IMR-90 (cell line): ENCODE data around the gene ATXN1. TPM values are rescaled to one million over a fixed set of nuclear protein-coding genes. Genes with fewer than 3 reads are reported as not detected.

Experiments used
- ATAC-seq: fragments of 200-7000 bp; cut with Tn5 transposase; 2 replicates; pipeline ENCODE4 v1.9.1; 2020; ENCODE audit warnings: low read depth, mild to moderate bottlenecking, moderate library complexity
- BruUV-seq: library from RNA; stranded (reverse); fragments of 400-500 nt; replicated peaks from 2 replicates; lab custom pipeline; 2021; lab: Mats Ljungman, UMichigan
- CTCF ChIA-PET: fragments of 300-600 bp; formaldehyde crosslinking; extraction: SDS; loops from one replicate; lab custom pipeline; 2021; ENCODE audit warnings: antibody characterized with exemption; lab: Yijun Ruan, JAX
- POLR2A ChIA-PET: fragments of 300-600 bp; sonication (Branson Sonifier 250); formaldehyde crosslinking; loops from one replicate; lab custom pipeline; 2022; ENCODE audit warnings: antibody characterized with exemption; ENCODE audit not compliant: unreplicated experiment; lab: Charles Lee
- DNase-seq: peaks from one replicate; pipeline ENCODE4 v3.0.0; 2013
- H2AFZ ChIP-seq: replicated peaks from 2 replicates; pipeline ENCODE3; 2013; ENCODE audit warnings: low read length, mild to moderate bottlenecking; ENCODE audit not compliant: poor library complexity
- H2AK5ac ChIP-seq: 2 replicates; pipeline ENCODE4 v1.6.1; 2013; ENCODE audit warnings: low read depth, low read length, inconsistent platforms
- H2AK9ac ChIP-seq: replicated peaks from 2 replicates; pipeline ENCODE3; 2013; ENCODE audit warnings: mild to moderate bottlenecking, low read depth, low read length, moderate library complexity; ENCODE audit not compliant: poor library complexity
- H2BK120ac ChIP-seq: 2 replicates; pipeline ENCODE4 v1.6.1; 2013; ENCODE audit warnings: low read depth, low read length, inconsistent platforms
- H2BK15ac ChIP-seq: 3 replicates; pipeline ENCODE4 v1.6.1; 2013; ENCODE audit warnings: low read depth, low read length, inconsistent platforms
- H2BK20ac ChIP-seq: 2 replicates; pipeline ENCODE4 v1.6.1; 2013; ENCODE audit warnings: low read depth, mild to moderate bottlenecking, inconsistent platforms, low read length, moderate library complexity
- H2BK5ac ChIP-seq: 2 replicates; pipeline ENCODE4 v1.6.1; 2013; ENCODE audit warnings: mild to moderate bottlenecking, low read depth, low read length, inconsistent platforms; ENCODE audit not compliant: poor library complexity, severe bottlenecking
- H3K14ac ChIP-seq: replicated peaks from 2 replicates; pipeline ENCODE4 v1.6.1; 2013; ENCODE audit warnings: low read depth, low read length, inconsistent platforms
- H3K18ac ChIP-seq: 2 replicates; pipeline ENCODE4 v1.6.1; 2013; ENCODE audit warnings: low read depth, low read length, control low read depth
- H3K23ac ChIP-seq: 2 replicates; pipeline ENCODE4 v1.6.1; 2013; ENCODE audit warnings: low read depth, low read length, inconsistent platforms
- H3K27ac ChIP-seq: 2 replicates; pipeline ENCODE4 v1.5.1; 2013; ENCODE audit warnings: mild to moderate bottlenecking, control low read depth, low read length; ENCODE audit not compliant: insufficient read depth
- H3K27me3 ChIP-seq: 2 replicates; pipeline ENCODE4 v1.6.1; 2013; ENCODE audit warnings: low read length; ENCODE audit not compliant: control insufficient read depth, insufficient read depth
- H3K36me3 ChIP-seq: 2 replicates; pipeline ENCODE4 v1.6.1; 2013; ENCODE audit warnings: low read length, mixed read lengths; ENCODE audit not compliant: control insufficient read depth, insufficient read depth
- H3K4ac ChIP-seq: 2 replicates; pipeline ENCODE4 v1.6.1; 2013; ENCODE audit warnings: low read depth, low read length, inconsistent platforms
- H3K4me1 ChIP-seq: 2 replicates; pipeline ENCODE4 v1.6.1; 2013; ENCODE audit warnings: low read length, mixed read lengths; ENCODE audit not compliant: control insufficient read depth, insufficient read depth
- H3K4me2 ChIP-seq: 2 replicates; pipeline ENCODE4 v1.6.1; 2013; ENCODE audit warnings: low read depth, mild to moderate bottlenecking, control low read depth, low read length, moderate library complexity
- H3K4me3 ChIP-seq: 2 replicates; pipeline ENCODE4 v1.5.1; 2013; ENCODE audit warnings: low read depth, mild to moderate bottlenecking, control low read depth, low read length, moderate library complexity; ENCODE audit not compliant: insufficient read depth
- H3K56ac ChIP-seq: 2 replicates; pipeline ENCODE4 v1.6.1; 2013; ENCODE audit warnings: low read length, inconsistent platforms; ENCODE audit not compliant: insufficient read depth; ENCODE audit errors: extremely low read depth
- H3K79me1 ChIP-seq, 2 experiments: 2 replicates each; pipeline ENCODE4 v1.6.1; 2013; ENCODE audit warnings: low read length in 2 of 2, inconsistent platforms in 1 of 2, low read depth in 1 of 2
- H3K9ac ChIP-seq: 2 replicates; pipeline ENCODE4 v1.6.1; 2013; ENCODE audit warnings: low read depth, low read length, control low read depth
- H3K9me1 ChIP-seq: 2 replicates; pipeline ENCODE4 v1.6.1; 2013; ENCODE audit warnings: low read length, inconsistent platforms; ENCODE audit not compliant: insufficient read depth
- H3K9me3 ChIP-seq: 2 replicates; pipeline ENCODE4 v1.6.1; 2013; ENCODE audit warnings: low read length; ENCODE audit not compliant: control insufficient read depth, insufficient read depth
- H4K20me1 ChIP-seq: 2 replicates; pipeline ENCODE4 v1.6.1; 2013; ENCODE audit warnings: low read length, inconsistent platforms; ENCODE audit not compliant: insufficient read depth
- H4K5ac ChIP-seq: 2 replicates; pipeline ENCODE4 v1.6.1; 2013; ENCODE audit warnings: mild to moderate bottlenecking, low read depth, low read length, control low read depth
- H4K8ac ChIP-seq, 2 experiments: 2 replicates each; pipeline ENCODE4 v1.6.1; 2013; ENCODE audit warnings: low read depth in 2 of 2, low read length in 2 of 2, control low read depth in 1 of 2, inconsistent platforms in 1 of 2
- H4K91ac ChIP-seq: 2 replicates; pipeline ENCODE4 v1.6.1; 2013; ENCODE audit warnings: low read depth, low read length, inconsistent platforms; ENCODE audit not compliant: insufficient read depth
- BHLHE40 ChIP-seq: fragments of 150-350 bp; IDR thresholded peaks from 2 replicates; pipeline ENCODE4 v1.6.1; 2016; ENCODE audit warnings: mild to moderate bottlenecking, low read depth, low read length
- CEBPB ChIP-seq: IDR thresholded peaks from 2 replicates; pipeline ENCODE4 v1.6.1; 2012; ENCODE audit warnings: low read depth, low read length, improper control_type of control experiment
- CHD1 ChIP-seq: IDR thresholded peaks from 2 replicates; pipeline ENCODE4 v1.6.1; 2012; ENCODE audit warnings: low read depth, low read length, improper control_type of control experiment
- CTCF ChIP-seq: conservative IDR thresholded peaks from 2 replicates; pipeline ENCODE4 v1.5.1; 2012; ENCODE audit warnings: mild to moderate bottlenecking, low read depth, low read length, improper control_type of control experiment
- ELK1 ChIP-seq: fragments of 150-350 bp; IDR thresholded peaks from 2 replicates; pipeline ENCODE4 v1.6.1; 2016; ENCODE audit warnings: low read depth, mild to moderate bottlenecking, low read length, moderate library complexity, borderline replicate concordance
- FOS ChIP-seq: fragments of 150-350 bp; IDR thresholded peaks from 2 replicates; pipeline ENCODE4 v1.6.1; 2016; ENCODE audit warnings: low read depth, low read length
- MAFK ChIP-seq: IDR thresholded peaks from 2 replicates; pipeline ENCODE4 v1.6.1; 2012; ENCODE audit warnings: low read depth, low read length, improper control_type of control experiment
- MAZ ChIP-seq: IDR thresholded peaks from 2 replicates; pipeline ENCODE4 v1.6.1; 2012; ENCODE audit warnings: low read depth, mild to moderate bottlenecking, low read length, improper control_type of control experiment, moderate library complexity, borderline replicate concordance
- MXI1 ChIP-seq: IDR thresholded peaks from 2 replicates; pipeline ENCODE4 v1.6.1; 2012; ENCODE audit warnings: low read depth, mild to moderate bottlenecking, low read length, moderate library complexity, borderline replicate concordance
- NFE2L2 ChIP-seq: fragments of 150-350 bp; IDR thresholded peaks from 2 replicates; pipeline ENCODE4 v1.6.1; 2016; ENCODE audit warnings: low read depth, mild to moderate bottlenecking, low read length
- POLR2A ChIP-seq: IDR thresholded peaks from 2 replicates; pipeline ENCODE4 v1.6.1; 2012; ENCODE audit warnings: mild to moderate bottlenecking, low read depth, low read length
- RAD21 ChIP-seq: IDR thresholded peaks from 2 replicates; pipeline ENCODE4 v1.6.1; 2012; ENCODE audit warnings: low read length, improper control_type of control experiment
- RCOR1 ChIP-seq: IDR thresholded peaks from 2 replicates; pipeline ENCODE4 v1.6.1; 2012; ENCODE audit warnings: mild to moderate bottlenecking, low read length, improper control_type of control experiment; ENCODE audit not compliant: insufficient replicate concordance
- RFX5 ChIP-seq: IDR thresholded peaks from 2 replicates; pipeline ENCODE4 v1.8.0; 2012; ENCODE audit warnings: low read depth, mild to moderate bottlenecking, low read length, moderate library complexity
- SMC3 ChIP-seq: fragments of 150-350 bp; IDR thresholded peaks from 2 replicates; pipeline ENCODE4 v1.6.1; 2016; ENCODE audit warnings: low read depth, mild to moderate bottlenecking, antibody characterized with exemption, low read length, moderate library complexity
- USF2 ChIP-seq: fragments of 150-350 bp; IDR thresholded peaks from 2 replicates; pipeline ENCODE4 v1.6.1; 2017; ENCODE audit warnings: mild to moderate bottlenecking, antibody characterized with exemption, low read length, low read depth
- WGBS, 2 experiments: methylation state at CpG; one replicate each; pipeline versions ENCODE4 v1.1.5 to v1.1.7; 2013; ENCODE audit warnings: missing lambda C conversion rate in 2 of 2; ENCODE audit not compliant: insufficient read length in 1 of 2; ENCODE audit errors: extremely low coverage in 2 of 2; 5-methylcytosine and 5-hydroxymethylcytosine counted together
- dilution Hi-C: fragments of 300-500 bp; cut with HindIII; formaldehyde crosslinking; loops from one replicate; pipeline ENCODE4 v1.14.3; 2018; ENCODE audit warnings: low sequenced_read_pairs; ENCODE audit not compliant: unreplicated experiment
- in situ Hi-C: fragments of 300-500 bp; cut with MboI; formaldehyde crosslinking; loops from 3 replicates; pipeline ENCODE4 v1.14.3; 2019; ENCODE audit warnings: low sequenced_read_pairs, inconsistent platforms, mixed read lengths
- intact Hi-C: fragments of 100-400 bp; cut with micrococcal nuclease; formaldehyde crosslinking; loops from 2 replicates; pipeline ENCODE4 v1.10.0; 2022
- polyA plus RNA-seq, 3 experiments: library from polyadenylated mRNA; depleted of rRNA; stranded (reverse); fragments of >200 nt; gene quantifications; 2 replicates each; pipeline ENCODE4 v1.2.3, GENCODE V29; 2012; ENCODE audit warnings: low replicate concordance in 1 of 3
- total RNA-seq: library from RNA; depleted of rRNA; stranded (reverse); fragments of >200 nt; gene quantifications from 2 replicates; pipeline ENCODE4 v1.2.3, GENCODE V29; 2012

Gene ATXN1
- total and polyA plus RNA-seq, 2 of the 4 experiments (the other 2 are of a cell fraction) = 7.3 to 11.1 TPM

GRCh38 chr6:16782278-16782677 is 21.0 kb upstream of the ATXN1 start:
- no peak overlapping the region for H2BK20ac ChIP-seq
- dilution Hi-C loops = no loop called here
- H3K27me3 ChIP-seq = no peaks in the 10 kb centered on the region
- no peak overlapping the region for H4K5ac ChIP-seq
- no peaks in the 10 kb centered on the region for H3K79me1 ChIP-seq
- H2BK5ac ChIP-seq = no peak overlapping the region
- 0 out of 2 replicates have a peak, but pooled peaks cover 2% of the 10 kb centered on the region for H3K9me3 ChIP-seq
- ChIA-PET POLR2A (no interaction called here), CTCF (interaction anchor here (1.7 kb wide), 1 partner anchor 11 kb away, joined by 5 read pairs; no protein-coding TSS in a partner anchor)
- no peak overlapping the region for H3K4ac ChIP-seq
- no peak overlapping the region for H3K9ac ChIP-seq
- in situ Hi-C loops = no loop called here
- no peak overlapping the region for H4K91ac ChIP-seq
- no peak overlapping the region for H2AK9ac ChIP-seq
- no peak overlapping the region for H2BK120ac ChIP-seq
- H3K27ac ChIP-seq = no peak overlapping the region
- H3K9me1 ChIP-seq = 0 out of 2 replicates have a peak, but pooled peaks cover 4% of the 10 kb centered on the region
- H3K4me1 ChIP-seq = no peaks in the 10 kb centered on the region
- H2AK5ac ChIP-seq = no peak overlapping the region
- intact Hi-C loops = no loop called here
- H3K4me3 ChIP-seq = no peak overlapping the region
- no peak overlapping the region for H3K4me2 ChIP-seq
- no TSS peak for BruUV-seq
- WGBS, 2 experiments = no CpG with 5 or more reads among the region's 4 CpGs
- no peak for DNase-seq
- no peak overlapping the region for H2AFZ ChIP-seq
- no peaks in the 10 kb centered on the region for H4K20me1 ChIP-seq
- H3K18ac ChIP-seq = no peak overlapping the region
- H3K56ac ChIP-seq = no peak overlapping the region
- no peak overlapping the region for H4K8ac ChIP-seq
- H3K14ac ChIP-seq = 0 out of 2 replicates have a peak overlapping the region, but pooled peaks have one; percentile 6
- no peak for ATAC-seq
- no peak for TF ChIP-seq RFX5
- TF ChIP-seq MAFK = no peak
- no peak for TF ChIP-seq BHLHE40
- TF ChIP-seq NFE2L2 = no peak
- TF ChIP-seq MXI1 = no peak
- no peak for TF ChIP-seq MAZ
- no peak for TF ChIP-seq CHD1
- TF ChIP-seq USF2 = no peak
- no peak for TF ChIP-seq CEBPB
- no peak for TF ChIP-seq RCOR1
- no peak for TF ChIP-seq FOS
- TF ChIP-seq ELK1 = no peak
- TF ChIP-seq POLR2A = no peak
- no peak for TF ChIP-seq CTCF
- TF ChIP-seq SMC3 = no peak
- TF ChIP-seq RAD21 = no peak
- H2BK15ac ChIP-seq = no peak overlapping the region
- no peaks in the 10 kb centered on the region for H3K36me3 ChIP-seq
- no peak overlapping the region for H3K23ac ChIP-seq
